ENCODE data around the gene PLA2G4F. TPM values are rescaled to one million over a fixed set of nuclear protein-coding genes. Genes with fewer than 3 reads are reported as not detected.
A peak's percentile ranks its signal among the peaks of the same experiment; 100 is the strongest.

Gene PLA2G4F
- total RNA-seq, 4 donors from 2014 or later: 0.16 to 0.67 TPM; not detected in 2

GRCh38 chr15:42160136-42160535 is 3.7 kb upstream of the PLA2G4F start:
- peak overlapping the region in 1 of 4 donors; percentile 24 for H3K27ac ChIP-seq
- no peak overlapping the region for H3K4me3 ChIP-seq
- H3K9me3 ChIP-seq: no peaks in the 10 kb centered on the region
- peaks cover 0 to 25% (median 0%) of the 10 kb centered on the region in 3 donors for H3K4me1 ChIP-seq
- TF ChIP-seq, protein P1, sequence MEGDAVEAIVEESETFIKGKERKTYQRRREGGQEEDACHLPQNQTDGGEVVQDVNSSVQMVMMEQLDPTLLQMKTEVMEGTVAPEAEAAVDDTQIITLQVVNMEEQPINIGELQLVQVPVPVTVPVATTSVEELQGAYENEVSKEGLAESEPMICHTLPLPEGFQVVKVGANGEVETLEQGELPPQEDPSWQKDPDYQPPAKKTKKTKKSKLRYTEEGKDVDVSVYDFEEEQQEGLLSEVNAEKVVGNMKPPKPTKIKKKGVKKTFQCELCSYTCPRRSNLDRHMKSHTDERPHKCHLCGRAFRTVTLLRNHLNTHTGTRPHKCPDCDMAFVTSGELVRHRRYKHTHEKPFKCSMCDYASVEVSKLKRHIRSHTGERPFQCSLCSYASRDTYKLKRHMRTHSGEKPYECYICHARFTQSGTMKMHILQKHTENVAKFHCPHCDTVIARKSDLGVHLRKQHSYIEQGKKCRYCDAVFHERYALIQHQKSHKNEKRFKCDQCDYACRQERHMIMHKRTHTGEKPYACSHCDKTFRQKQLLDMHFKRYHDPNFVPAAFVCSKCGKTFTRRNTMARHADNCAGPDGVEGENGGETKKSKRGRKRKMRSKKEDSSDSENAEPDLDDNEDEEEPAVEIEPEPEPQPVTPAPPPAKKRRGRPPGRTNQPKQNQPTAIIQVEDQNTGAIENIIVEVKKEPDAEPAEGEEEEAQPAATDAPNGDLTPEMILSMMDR (IDR thresholded peaks at IDR 0.05): no peak
- TF ChIP-seq EP300 (IDR thresholded peaks at IDR 0.05) (no peak), POLR2AphosphoS5 (IDR thresholded peaks at IDR 0.05) (no peak), POLR2A (IDR thresholded peaks at IDR 0.05) (no peak)
- no peaks in the 10 kb centered on the region for H3K27me3 ChIP-seq
- no peak for ATAC-seq
- WGBS, 2 donors (ENCODE audit: low coverage in 1 of 2): 78 to 100% methylated on average over 1 to 6 of the region's 7 CpGs
- peaks cover 0 to 65% of the 10 kb centered on the region in 2 donors for H3K36me3 ChIP-seq

DNA sequence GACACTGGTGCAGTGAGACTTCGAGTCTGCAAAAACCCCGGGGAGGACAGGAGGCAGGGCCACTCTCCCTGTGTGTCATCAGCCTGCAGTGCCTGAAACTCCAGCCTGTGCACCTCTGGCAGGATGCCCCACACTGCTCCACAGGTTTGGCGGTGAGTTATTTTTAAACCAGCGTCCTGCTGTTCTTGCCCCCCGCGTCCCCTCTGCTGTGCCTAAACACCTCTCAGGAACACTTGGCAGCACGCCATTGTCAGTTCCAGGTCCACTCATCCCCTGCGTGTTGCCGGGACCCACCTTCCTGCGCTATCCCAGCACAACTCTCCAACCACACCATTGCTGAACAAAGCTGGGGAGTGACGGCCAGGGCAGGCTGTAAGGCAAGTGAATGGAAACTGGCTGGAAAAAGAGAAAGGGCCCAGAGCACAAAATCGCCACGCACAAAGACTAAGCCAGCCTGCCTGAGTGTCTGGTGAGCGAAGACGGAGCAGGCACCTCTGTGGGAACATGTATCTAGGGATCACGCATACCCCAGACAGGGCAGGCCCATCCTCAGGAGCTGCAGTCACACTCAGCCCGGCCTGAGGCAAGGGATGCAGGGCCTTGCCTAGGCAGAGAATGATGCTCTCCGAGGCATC is 3.1 kb upstream of the PLA2G4F start:
- H3K27ac ChIP-seq: peak overlapping the region in 1 of 4 donors; percentile 24
- no peaks in the 10 kb centered on the region for H3K9me3 ChIP-seq
- ATAC-seq: peak; percentile 25
- TF ChIP-seq, protein P1 (IDR thresholded peaks at IDR 0.05): no peak
- no peak for TF ChIP-seq POLR2AphosphoS5 (IDR thresholded peaks at IDR 0.05)
- no peak for TF ChIP-seq EP300 (IDR thresholded peaks at IDR 0.05)
- TF ChIP-seq POLR2A (IDR thresholded peaks at IDR 0.05): no peak
- H3K36me3 ChIP-seq: peaks cover 0 to 59% of the 10 kb centered on the region in 2 donors
- H3K27me3 ChIP-seq: no peaks in the 10 kb centered on the region
- 60 to 75% methylated on average over 1 to 15 of the region's 18 CpGs for WGBS, 2 donors (ENCODE audit: low coverage in 1 of 2)
- H3K4me3 ChIP-seq: no peak overlapping the region
- peaks cover 0 to 25% (median 0%) of the 10 kb centered on the region in 3 donors for H3K4me1 ChIP-seq

- ATAC-seq: no peak
- H3K4me1 ChIP-seq: peaks cover 0 to 25% (median 0%) of the 10 kb centered on the region in 3 donors
- WGBS, 2 donors (ENCODE audit: low coverage in 1 of 2): no CpG with 5 or more reads among the region's 10 CpGs
- H3K9me3 ChIP-seq: no peaks in the 10 kb centered on the region
- H3K27ac ChIP-seq: no peak overlapping the region
- TF ChIP-seq EP300 (IDR thresholded peaks at IDR 0.05) (no peak), POLR2A (IDR thresholded peaks at IDR 0.05) (no peak), POLR2AphosphoS5 (IDR thresholded peaks at IDR 0.05) (no peak)
- TF ChIP-seq, protein P1 (IDR thresholded peaks at IDR 0.05): no peak
- H3K36me3 ChIP-seq: peaks cover 0 to 53% of the 10 kb centered on the region in 2 donors
- H3K27me3 ChIP-seq: no peaks in the 10 kb centered on the region
- no peak overlapping the region for H3K4me3 ChIP-seq
Observed at GRCh38 chr15:42158941-42159340, 2.5 kb upstream of the PLA2G4F start.

- Histone ChIP-seq H3K4me3 (no peak overlapping the region), H3K9me3 (no peaks in the 10 kb centered on the region), H3K27me3 (no peaks in the 10 kb centered on the region), H3K4me1 (peaks cover 0 to 25% (median 0%) of the 10 kb centered on the region in 3 donors), H3K36me3 (peaks cover 0 to 45% of the 10 kb centered on the region in 2 donors), H3K27ac (no peak overlapping the region)
- 62 to 73% methylated on average over 6 to 8 of the region's 8 CpGs for WGBS, 2 donors (ENCODE audit: low coverage in 1 of 2)
- TF ChIP-seq EP300 (IDR thresholded peaks at IDR 0.05) (no peak), POLR2AphosphoS5 (IDR thresholded peaks at IDR 0.05) (peak; percentile 37)
- no peak for ATAC-seq
Observed at GRCh38 chr15:42157981-42158765, 1.7 kb upstream of the PLA2G4F start.

- Histone ChIP-seq H3K4me3 (no peak overlapping the region), H3K36me3 (peaks cover 0 to 37% of the 10 kb centered on the region in 2 donors), H3K9me3 (no peaks in the 10 kb centered on the region), H3K27me3 (no peaks in the 10 kb centered on the region), H3K4me1 (peaks cover 0 to 25% (median 0%) of the 10 kb centered on the region in 3 donors), H3K27ac (no peak overlapping the region)
- ATAC-seq: no peak
- 100% methylated on average over 3 of the region's 8 CpGs; no CpG with 5 or more reads in 1 of the 2 donors for WGBS, 2 donors (ENCODE audit: low coverage in 1 of 2)
- TF ChIP-seq POLR2A (IDR thresholded peaks at IDR 0.05) (no peak), POLR2AphosphoS5 (IDR thresholded peaks at IDR 0.05) (no peak)
- TF ChIP-seq, protein P1 (IDR thresholded peaks at IDR 0.05): no peak
Observed at GRCh38 chr15:42157381-42157780, 945 bp upstream of the PLA2G4F start.

Measured in gastroesophageal sphincter (tissue), 4 donors.